Testis (tissue), 2 donors: ENCODE measurements around the gene EML4.

Source experiments
- CTCF ChIP-seq, 3 experiments: fragments of 450-650 bp in 2 of 3; fragments of 200-600 bp in 1 of 3; sonication (generic) in 1 of 3; IDR thresholded peaks; one replicate each; pipeline ENCODE4 v1.5.1; 2016 to 2019; ENCODE audit warnings: antibody characterized with exemption in 3 of 3, mild to moderate bottlenecking in 2 of 3, moderate library complexity in 1 of 3
- POLR2A ChIP-seq: fragments of 450-650 bp; IDR thresholded peaks from one replicate; pipeline ENCODE4 v1.6.1; 2017; ENCODE audit warnings: antibody characterized with exemption, mild to moderate bottlenecking, moderate library complexity

DNA sequence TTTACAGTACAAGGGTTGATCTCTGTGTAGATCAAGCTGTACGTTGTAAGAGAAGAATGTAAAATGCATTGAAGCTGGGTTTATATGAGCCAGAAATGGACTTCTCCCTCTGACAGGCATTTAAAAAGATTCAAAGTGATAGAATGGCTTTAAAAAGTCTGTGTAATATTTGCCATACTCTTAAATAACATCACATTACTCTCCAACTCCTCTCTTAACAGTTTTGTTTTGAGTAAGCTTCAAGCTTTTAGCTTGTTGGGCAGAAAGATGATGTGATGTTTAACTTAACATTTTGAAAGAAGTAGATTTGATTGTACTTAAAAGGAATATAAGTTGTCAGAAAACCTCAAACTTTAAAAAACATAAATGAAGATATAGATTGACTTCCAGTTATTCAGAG is 119.7 kb downstream of the EML4 start:
- TF ChIP-seq CTCF (IDR thresholded peaks at IDR 0.05) (no peak), POLR2A (no peak)
